Activated naive CD8-positive, alpha-beta T cell treated with anti-CD3 and anti-CD28 coated beads, Interleukin-2, amount 10 ng/mL, durations not matched to agents 7 days and 5 days (primary cell): ENCODE data around the gene BOD1. TPM values are rescaled to one million over a fixed set of nuclear protein-coding genes. Genes with fewer than 3 reads are reported as not detected.
A peak's percentile ranks its signal among the peaks of the same experiment; 100 is the strongest.

Source experiments
- ATAC-seq: fragments of 150-1000 bp; cut with Tn5 transposase; one replicate; pipeline ENCODE4 v1.10.0; 2021; ENCODE audit warnings: low read depth, moderate library complexity
- POLR2A ChIA-PET: fragments of 350-600 bp; sonication (Branson Sonifier 250); formaldehyde crosslinking; loops from one replicate; lab custom pipeline; 2021; ENCODE audit warnings: antibody characterized with exemption; lab: Charles Lee
- DNase-seq: peaks from one replicate; pipeline ENCODE4 v3.0.0; 2021
- H3K27ac Mint-ChIP-seq: one replicate; pipeline ENCODE4 v1.8.0; 2022; ENCODE audit warnings: mild to moderate bottlenecking, mixed read lengths
- H3K27me3 Mint-ChIP-seq: one replicate; pipeline ENCODE4 v1.8.0; 2022; ENCODE audit warnings: mild to moderate bottlenecking, moderate library complexity, mixed read lengths
- H3K36me3 Mint-ChIP-seq: one replicate; pipeline ENCODE4 v1.8.0; 2021; ENCODE audit warnings: mild to moderate bottlenecking, mixed read lengths
- H3K4me1 Mint-ChIP-seq: one replicate; pipeline ENCODE4 v1.8.0; 2021; ENCODE audit warnings: mixed read lengths
- H3K4me3 Mint-ChIP-seq: one replicate; pipeline ENCODE4 v1.8.0; 2022; ENCODE audit warnings: mild to moderate bottlenecking, moderate library complexity, mixed read lengths
- H3K9me3 Mint-ChIP-seq: one replicate; pipeline ENCODE4 v1.8.0; 2021; ENCODE audit warnings: mixed read lengths
- total RNA-seq, 2 experiments: library from RNA; stranded (reverse); gene quantifications; one replicate each; pipeline ENCODE4 v1.2.3, GENCODE V29; 2021

The BOD1 gene
- 10 to 100 TPM; 21.5 to 23.1 TPM for total RNA-seq

GRCh38 chr5:173616577-173617118 is at the start of gene BOD1:
TSS of gene BOD1 (minus strand) at chr5:173616650. CDS start at chr5:173616436, 214 bp downstream.
- H3K27ac Mint-ChIP-seq = peak within 1 kb of the TSS; percentile 90
- DNase-seq (peak; percentile 85), ATAC-seq (peak; percentile 96)
- peaks cover 2% of the 10 kb centered on the region for H3K36me3 Mint-ChIP-seq
- peak within 1 kb of the TSS; percentile 89 for H3K4me3 Mint-ChIP-seq
- H3K9me3 Mint-ChIP-seq = no peaks in the 10 kb centered on the region
- POLR2A ChIA-PET = interaction anchor here (1.1 to 2.2 kb wide), 6 partner anchors 271 to 633 kb away, joined by 3 to 11 read pairs (median 6); partner anchors contain the start of genes ATP6V0E1, CPEB4 and STC2
- peaks cover 29% of the 10 kb centered on the region for H3K4me1 Mint-ChIP-seq
- H3K27me3 Mint-ChIP-seq = no peaks in the 10 kb centered on the region

- Mint-ChIP-seq H3K9me3 (no peaks in the 10 kb centered on the region), H3K4me1 (no peaks in the 10 kb centered on the region), H3K36me3 (no peaks in the 10 kb centered on the region), H3K4me3 (no peak overlapping the region), H3K27me3 (no peaks in the 10 kb centered on the region), H3K27ac (no peak overlapping the region)
- POLR2A ChIA-PET = no interaction called here
- DNase-seq (no peak), ATAC-seq (no peak)
These were observed 48.9 kb upstream of the BOD1 start for GRCh38 chr5:173665326-173665725.

GRCh38 chr5:173664154-173664526 is 47.7 kb upstream of the BOD1 start:
- no peak overlapping the region for H3K27ac Mint-ChIP-seq
- ATAC-seq = no peak
- DNase-seq = no peak
- H3K36me3 Mint-ChIP-seq = no peaks in the 10 kb centered on the region
- POLR2A ChIA-PET = no interaction called here
- no peaks in the 10 kb centered on the region for H3K9me3 Mint-ChIP-seq
- H3K4me1 Mint-ChIP-seq = no peaks in the 10 kb centered on the region
- H3K27me3 Mint-ChIP-seq = no peaks in the 10 kb centered on the region
- no peak overlapping the region for H3K4me3 Mint-ChIP-seq

GRCh38 chr5:173663352-173664153 is 47.1 kb upstream of the BOD1 start:
- no peaks in the 10 kb centered on the region for H3K9me3 Mint-ChIP-seq

GRCh38 chr5:173662581-173663351 is 46.3 kb upstream of the BOD1 start:
- Mint-ChIP-seq H3K9me3 (no peaks in the 10 kb centered on the region), H3K4me3 (no peak overlapping the region), H3K27ac (no peak overlapping the region), H3K36me3 (no peaks in the 10 kb centered on the region), H3K27me3 (no peaks in the 10 kb centered on the region), H3K4me1 (no peaks in the 10 kb centered on the region)
- ATAC-seq = no peak
- DNase-seq = no peak
- POLR2A ChIA-PET = no interaction called here

More at GRCh38 chr5:173663352-173664153, 47.1 kb upstream of the BOD1 start:
- Mint-ChIP-seq H3K4me3 (no peak overlapping the region), H3K36me3 (no peaks in the 10 kb centered on the region), H3K27ac (no peak overlapping the region), H3K4me1 (no peaks in the 10 kb centered on the region), H3K27me3 (no peaks in the 10 kb centered on the region)
- DNase-seq = no peak
- POLR2A ChIA-PET = no interaction called here
- no peak for ATAC-seq

- no peak for ATAC-seq
- no peaks in the 10 kb centered on the region for H3K27me3 Mint-ChIP-seq
- H3K27ac Mint-ChIP-seq = no peak overlapping the region
- H3K36me3 Mint-ChIP-seq = no peaks in the 10 kb centered on the region
- no peaks in the 10 kb centered on the region for H3K9me3 Mint-ChIP-seq
- no peak overlapping the region for H3K4me3 Mint-ChIP-seq
- POLR2A ChIA-PET = no interaction called here
- H3K4me1 Mint-ChIP-seq = no peaks in the 10 kb centered on the region
- no peak for DNase-seq
These were observed 44.2 kb upstream of the BOD1 start for GRCh38 chr5:173660481-173661280.

GRCh38 chr5:173659423-173659822 is 43.0 kb upstream of the BOD1 start:
- DNase-seq (no peak), ATAC-seq (no peak)
- Mint-ChIP-seq H3K4me3 (no peak overlapping the region), H3K9me3 (no peaks in the 10 kb centered on the region), H3K27me3 (no peaks in the 10 kb centered on the region), H3K27ac (no peak overlapping the region), H3K36me3 (no peaks in the 10 kb centered on the region), H3K4me1 (no peaks in the 10 kb centered on the region)
- POLR2A ChIA-PET = no interaction called here

- POLR2A ChIA-PET = no interaction called here
- Mint-ChIP-seq H3K27ac (no peak overlapping the region), H3K4me3 (no peak overlapping the region), H3K27me3 (peaks cover 4% of the 10 kb centered on the region), H3K4me1 (no peaks in the 10 kb centered on the region), H3K9me3 (no peaks in the 10 kb centered on the region), H3K36me3 (no peaks in the 10 kb centered on the region)
- ATAC-seq (no peak), DNase-seq (no peak)
These were observed 41.4 kb upstream of the BOD1 start for GRCh38 chr5:173657741-173658356.

GRCh38 chr5:173655196-173655797 is 38.8 kb upstream of the BOD1 start:
- no peak overlapping the region for H3K4me3 Mint-ChIP-seq
- no peaks in the 10 kb centered on the region for H3K9me3 Mint-ChIP-seq
- H3K27me3 Mint-ChIP-seq = peaks cover 20% of the 10 kb centered on the region
- no peaks in the 10 kb centered on the region for H3K4me1 Mint-ChIP-seq
- no peaks in the 10 kb centered on the region for H3K36me3 Mint-ChIP-seq
- POLR2A ChIA-PET = no interaction called here
- DNase-seq (no peak), ATAC-seq (no peak)
- H3K27ac Mint-ChIP-seq = no peak overlapping the region

GRCh38 chr5:173653822-173654523 is 37.5 kb upstream of the BOD1 start:
- no peak for DNase-seq
- H3K36me3 Mint-ChIP-seq = no peaks in the 10 kb centered on the region
- no peak overlapping the region for H3K27ac Mint-ChIP-seq
- H3K9me3 Mint-ChIP-seq = no peaks in the 10 kb centered on the region
- H3K27me3 Mint-ChIP-seq = peaks cover 21% of the 10 kb centered on the region
- POLR2A ChIA-PET = no interaction called here
- no peak overlapping the region for H3K4me3 Mint-ChIP-seq
- ATAC-seq = no peak
- H3K4me1 Mint-ChIP-seq = no peaks in the 10 kb centered on the region

- no peaks in the 10 kb centered on the region for H3K36me3 Mint-ChIP-seq
- no peak overlapping the region for H3K27ac Mint-ChIP-seq
- DNase-seq (no peak), ATAC-seq (no peak)
- no peaks in the 10 kb centered on the region for H3K9me3 Mint-ChIP-seq
- POLR2A ChIA-PET = no interaction called here
- no peak overlapping the region for H3K4me3 Mint-ChIP-seq
- no peaks in the 10 kb centered on the region for H3K4me1 Mint-ChIP-seq
- H3K27me3 Mint-ChIP-seq = peaks cover 23% of the 10 kb centered on the region
These were observed 31.9 kb upstream of the BOD1 start for GRCh38 chr5:173648308-173648866.

- H3K36me3 Mint-ChIP-seq = no peaks in the 10 kb centered on the region
- H3K9me3 Mint-ChIP-seq = no peaks in the 10 kb centered on the region
- ATAC-seq (no peak), DNase-seq (no peak)
- no peaks in the 10 kb centered on the region for H3K4me1 Mint-ChIP-seq
- no peak overlapping the region for H3K27ac Mint-ChIP-seq
- peaks cover 17% of the 10 kb centered on the region for H3K27me3 Mint-ChIP-seq
- H3K4me3 Mint-ChIP-seq = no peak overlapping the region
- POLR2A ChIA-PET = no interaction called here
These were observed 30.2 kb upstream of the BOD1 start for GRCh38 chr5:173646692-173647091.
